ENCODE measurements around the gene CASTOR2.
"Not testable (repeated sequence)": the region's sequence is repeated elsewhere in the genome, so short reads cannot be mapped to it uniquely, and the experiment has no call there.

CASTOR2 gene

DNA sequence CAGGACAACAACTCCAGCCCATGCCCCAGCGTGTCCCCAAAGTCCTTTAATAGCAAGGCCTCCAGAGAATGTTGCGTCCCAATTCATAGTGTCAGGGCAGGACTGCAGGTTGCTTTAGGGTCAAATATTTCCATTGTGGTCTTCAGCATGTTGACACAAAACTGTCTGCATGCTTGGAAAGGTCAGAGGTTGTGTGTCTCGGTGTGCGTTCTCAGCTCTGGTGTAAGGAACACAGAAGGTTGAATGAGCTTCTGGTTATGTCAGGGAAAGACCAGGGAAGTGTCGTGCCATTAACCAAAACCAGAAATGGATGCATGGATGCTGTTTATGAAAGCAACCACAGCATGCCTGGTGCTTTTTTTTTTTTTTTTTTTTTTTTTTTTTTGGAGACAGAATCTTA is 31.9 kb downstream of the CASTOR2 start:
- DNase-seq = not testable (repeated sequence)

- DNase-seq = not testable (repeated sequence)
These were observed 33.3 kb downstream of the CASTOR2 start for GRCh38 chr7:74997811-74998210.

GRCh38 chr7:75001356-75001755 is 36.9 kb downstream of the CASTOR2 start:
- not testable (repeated sequence) for DNase-seq

- DNase-seq = no peak
These were observed 45.5 kb downstream of the CASTOR2 start for GRCh38 chr7:75010036-75010435.

- no peak for DNase-seq
These were observed 53.3 kb downstream of the CASTOR2 start for GRCh38 chr7:75017832-75018231.

DNA sequence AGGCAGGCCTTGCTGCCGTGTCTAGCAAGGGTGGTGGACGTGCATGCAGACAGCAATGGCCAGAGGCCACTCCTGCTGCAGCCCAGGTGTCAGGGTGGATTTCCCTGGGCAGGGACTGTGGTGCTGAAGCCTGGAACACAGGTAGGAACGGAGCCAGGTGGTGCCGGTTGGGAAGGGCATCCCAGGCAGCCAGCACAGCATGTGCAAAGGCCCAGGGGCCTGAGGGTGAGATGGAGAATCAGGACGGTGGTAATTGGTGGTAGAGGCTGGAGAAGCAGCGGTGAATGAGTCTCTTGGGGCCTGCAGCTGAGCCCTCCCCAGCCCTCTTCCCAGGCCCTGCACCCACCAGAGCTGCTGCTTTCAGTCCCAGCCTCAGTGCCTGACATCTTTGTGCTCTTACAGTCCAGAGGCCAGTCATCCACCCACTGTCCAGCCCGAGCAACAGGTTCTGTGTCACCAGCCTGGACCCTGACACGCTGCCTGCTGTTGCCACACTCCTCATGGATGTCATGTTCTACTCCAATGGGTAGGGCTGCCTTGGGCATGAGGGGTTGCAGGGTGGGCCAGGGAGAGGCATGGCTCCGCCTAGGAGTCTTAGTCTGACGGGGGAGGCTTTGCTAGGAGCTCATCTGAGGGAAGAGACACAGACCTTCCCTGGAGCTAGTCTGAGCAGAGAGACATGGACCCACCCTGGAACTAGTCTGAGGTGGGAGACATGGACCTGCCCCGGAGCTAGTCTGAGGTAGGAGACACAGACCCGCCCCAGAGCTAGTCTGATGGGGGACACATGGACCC is 54.3 kb downstream of the CASTOR2 start:
- DNase-seq = no peak

DNA sequence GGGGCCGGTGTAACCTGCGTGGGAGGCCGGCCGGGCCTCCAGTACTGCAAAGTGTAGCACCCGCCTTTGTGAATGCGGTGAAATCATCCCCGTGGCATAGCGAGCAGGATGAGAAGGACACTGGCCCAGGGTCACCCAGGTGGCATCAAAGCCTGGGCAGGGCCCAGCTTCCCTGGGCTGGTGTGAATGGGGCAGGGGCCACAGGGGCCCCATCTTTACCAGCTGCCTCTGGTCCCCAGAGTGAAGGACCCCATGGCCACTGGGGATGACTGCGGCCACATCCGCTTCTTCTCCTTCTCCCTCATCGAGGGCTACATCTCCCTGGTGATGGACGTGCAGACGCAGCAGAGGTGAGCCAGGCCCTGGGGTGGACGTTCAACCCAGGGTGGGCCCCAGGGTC is 55.3 kb downstream of the CASTOR2 start:
- DNase-seq = no peak

- no peak for DNase-seq
These were observed 60.4 kb downstream of the CASTOR2 start for GRCh38 chr7:75024922-75025321.

- DNase-seq = no peak
These were observed 63.8 kb downstream of the CASTOR2 start for GRCh38 chr7:75028299-75028698.

DNA sequence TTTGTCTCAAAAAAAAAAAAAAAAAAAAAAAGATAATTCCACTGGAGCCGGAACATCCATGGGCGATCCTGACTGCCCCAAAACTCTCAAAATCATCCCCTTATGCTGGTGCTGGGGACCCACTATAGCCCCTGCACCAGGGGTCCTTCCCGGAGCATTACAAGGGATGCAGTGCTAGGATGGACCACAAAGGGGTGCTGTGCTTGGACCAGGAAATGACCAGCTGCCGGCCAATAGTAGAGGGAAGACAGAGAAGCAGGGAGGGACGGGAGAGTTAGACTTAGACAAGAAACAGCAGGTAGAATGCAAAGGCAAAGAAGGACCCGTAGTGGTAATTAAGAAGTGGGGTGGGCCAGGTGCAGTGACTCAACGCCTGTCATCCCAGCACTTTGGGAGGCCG is 68.6 kb downstream of the CASTOR2 start:
- DNase-seq = no peak

- no peak for DNase-seq
These were observed 69.3 kb downstream of the CASTOR2 start for GRCh38 chr7:75033826-75034225.

DNA sequence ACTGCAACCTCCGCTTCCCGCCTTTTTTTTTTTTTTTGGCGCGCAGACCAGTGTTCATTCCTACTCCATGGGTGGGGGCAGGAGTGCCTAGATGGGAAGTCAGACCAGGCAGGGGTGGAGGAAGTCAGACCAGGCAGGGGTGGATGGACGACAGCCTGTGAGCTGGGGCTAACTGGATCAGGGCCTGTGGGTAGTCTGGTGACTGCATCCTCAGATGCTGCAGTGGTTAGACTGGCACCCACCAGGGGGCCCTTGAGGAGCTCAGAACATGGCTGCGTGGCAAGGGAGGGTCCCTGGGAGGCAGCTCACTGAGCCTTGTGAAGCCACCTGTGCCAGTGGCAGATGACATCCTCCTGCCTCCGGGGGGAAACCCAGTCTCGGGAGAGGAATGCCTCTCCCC is 74.0 kb downstream of the CASTOR2 start:
- DNase-seq = no peak

DNA sequence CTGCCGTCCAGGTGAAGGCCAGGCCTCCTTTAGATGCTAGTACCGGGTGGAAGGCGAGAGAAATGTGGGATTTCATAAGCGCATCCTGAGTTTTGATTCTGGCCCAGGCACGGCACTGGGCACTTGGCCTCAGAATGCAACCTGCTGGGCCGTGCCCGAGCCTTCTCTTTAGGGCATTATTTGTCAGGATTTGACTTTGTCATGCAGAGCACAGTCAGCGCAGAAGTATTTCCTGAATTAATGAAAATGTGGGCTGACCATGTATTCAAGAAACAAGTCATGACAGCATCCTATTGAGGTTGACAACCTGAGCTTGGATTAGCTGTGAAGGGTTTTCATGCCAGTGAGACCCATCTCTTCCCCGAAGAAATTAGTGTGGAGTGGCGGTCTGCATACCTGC is 74.7 kb downstream of the CASTOR2 start:
- no peak for DNase-seq

DNA sequence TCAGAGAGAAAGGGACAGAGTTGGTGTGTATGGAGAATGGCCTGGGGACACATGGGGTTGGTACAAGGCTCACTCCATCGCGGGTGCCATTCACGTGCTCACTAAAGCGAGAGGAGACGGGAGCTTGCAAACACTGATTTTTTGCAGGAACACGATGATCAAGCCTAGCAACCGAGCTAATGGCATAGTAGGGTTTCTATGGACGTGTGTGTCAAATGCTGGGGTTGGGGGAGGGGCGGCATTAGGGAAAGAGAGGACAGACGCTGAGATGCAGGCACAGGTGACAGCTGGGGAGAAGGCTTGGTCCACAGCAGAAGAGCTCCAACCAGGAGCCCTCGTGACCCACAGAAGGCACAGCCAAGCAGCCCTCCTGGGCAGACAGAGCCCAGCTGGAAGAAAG is 75.2 kb downstream of the CASTOR2 start:
- DNase-seq = no peak

DNA sequence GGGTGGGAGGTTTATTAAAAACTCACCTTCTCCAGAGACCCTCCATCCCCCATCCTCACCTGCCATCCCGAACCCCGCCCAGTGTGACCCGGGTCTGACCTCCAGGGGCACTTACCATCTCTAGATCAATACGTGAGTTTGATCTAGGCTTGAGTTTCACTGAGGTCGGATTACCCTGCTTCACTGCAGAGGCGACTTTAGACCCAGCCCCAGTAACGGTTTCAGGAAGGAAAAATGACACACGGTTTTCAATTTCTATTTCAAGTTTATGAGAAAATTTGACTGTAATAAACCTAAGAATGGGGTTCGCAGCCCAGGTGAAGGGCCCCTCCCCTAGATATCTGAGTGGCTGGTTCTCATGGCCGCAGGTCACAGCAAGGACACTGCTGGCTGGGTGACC is 76.0 kb downstream of the CASTOR2 start:
- DNase-seq = no peak

DNA sequence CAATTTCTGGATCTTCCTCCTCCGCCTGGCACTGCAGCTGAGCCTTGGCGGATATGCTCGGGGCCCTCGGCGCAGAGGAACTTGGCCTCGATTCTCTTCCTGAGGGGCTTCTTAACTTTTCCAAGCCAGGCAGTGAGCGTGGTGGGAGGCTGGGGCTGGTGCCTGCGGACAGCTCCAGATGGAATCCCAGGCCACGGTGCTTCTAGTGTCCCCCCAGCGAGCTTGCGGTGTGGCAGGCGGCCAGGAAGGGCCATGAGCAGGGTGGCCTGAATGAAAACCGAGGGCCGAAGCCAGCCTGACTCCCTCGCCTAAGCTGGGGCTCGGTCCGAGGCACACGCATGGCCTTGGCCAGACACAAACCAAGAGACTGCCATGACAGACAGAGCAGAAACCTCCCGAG is 77.8 kb downstream of the CASTOR2 start:
- DNase-seq = no peak

DNA sequence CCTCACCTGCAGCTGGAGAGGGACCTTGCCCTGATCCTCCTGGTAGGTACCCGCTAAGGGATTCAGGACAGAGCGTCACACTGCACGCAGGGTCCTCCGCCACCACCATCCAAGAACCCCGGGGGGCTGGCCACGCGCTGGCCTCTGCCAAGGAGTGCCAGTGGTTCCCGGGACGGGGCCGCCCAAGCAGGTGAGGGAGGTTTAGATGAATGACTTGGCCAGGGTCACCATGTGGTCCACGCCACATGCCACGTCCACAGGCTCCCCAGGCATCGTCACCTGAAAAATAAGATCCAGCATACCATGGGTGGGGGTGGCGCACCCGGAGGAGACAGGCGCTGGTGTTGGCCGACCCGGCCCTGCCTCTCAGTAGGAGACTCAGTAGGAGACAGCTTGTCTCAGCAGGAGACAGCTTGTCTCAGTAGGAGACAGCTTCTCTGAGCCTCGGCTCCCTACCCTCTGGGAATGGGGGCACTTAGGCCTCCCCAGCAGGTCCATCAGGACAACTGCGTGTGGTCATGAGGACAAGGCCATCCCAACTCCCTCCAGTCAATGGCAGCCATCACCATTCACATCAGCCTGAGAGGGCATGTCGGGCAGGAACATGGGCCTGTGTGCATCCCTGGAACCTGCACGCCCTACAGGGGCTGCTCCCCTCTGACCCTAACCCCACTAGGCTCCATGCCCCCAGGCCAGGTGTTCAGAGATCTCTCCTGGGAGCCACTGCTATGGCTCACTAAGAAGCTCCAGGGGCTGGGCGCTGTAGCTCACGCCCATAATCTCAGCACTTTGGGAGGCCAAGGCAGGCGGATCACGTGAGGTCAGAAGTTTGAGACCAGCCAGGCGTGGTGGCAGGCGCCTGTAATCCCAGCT is 78.6 kb downstream of the CASTOR2 start:
- no peak for DNase-seq

- DNase-seq = no peak
These were observed 81.4 kb downstream of the CASTOR2 start for GRCh38 chr7:75045881-75046280.

DNA sequence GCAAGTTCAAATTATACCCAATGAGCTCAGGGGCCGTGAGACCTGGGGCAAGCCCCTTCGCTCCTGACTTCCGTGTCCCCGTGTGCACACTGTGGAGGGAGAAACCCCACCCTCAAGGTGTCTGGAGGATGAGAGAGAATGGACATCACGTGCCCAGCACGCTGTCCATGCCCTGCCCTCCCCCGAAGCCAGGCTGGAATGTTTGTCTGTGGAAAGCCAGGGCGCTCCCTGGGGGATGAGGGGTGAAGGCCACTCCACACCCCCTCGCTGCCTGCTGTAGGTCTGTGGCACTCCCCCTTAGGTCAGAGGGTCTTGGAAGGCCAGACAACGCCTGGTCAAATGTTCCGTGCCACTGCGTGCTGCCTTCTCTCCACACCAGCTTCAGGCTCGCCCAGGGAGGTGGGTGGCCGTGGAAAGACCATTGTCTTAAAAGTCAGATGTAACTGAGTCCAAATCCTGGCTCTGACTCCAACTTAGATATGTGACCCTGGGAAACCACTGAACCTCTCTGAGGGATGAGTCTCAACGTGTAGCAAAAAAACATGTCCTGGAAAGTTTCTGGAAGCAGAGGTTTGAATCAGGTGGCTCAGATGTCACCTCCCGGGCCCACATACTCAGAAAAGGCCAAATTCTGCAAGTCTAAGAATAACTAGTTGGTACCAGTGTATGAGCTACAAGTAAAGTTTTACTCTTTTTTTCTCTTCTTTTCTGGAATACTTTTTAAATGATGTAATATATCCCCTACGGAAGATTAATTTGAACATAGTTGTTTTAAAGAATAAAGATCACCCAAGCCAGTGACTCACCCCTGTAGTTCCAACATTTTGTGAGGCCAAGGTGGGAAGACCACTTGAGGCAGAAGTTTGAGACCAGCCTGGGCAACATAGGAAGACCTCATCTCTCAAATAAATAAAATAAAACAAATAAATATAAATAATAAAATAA is 84.2 kb downstream of the CASTOR2 start:
- no peak for DNase-seq

DNA sequence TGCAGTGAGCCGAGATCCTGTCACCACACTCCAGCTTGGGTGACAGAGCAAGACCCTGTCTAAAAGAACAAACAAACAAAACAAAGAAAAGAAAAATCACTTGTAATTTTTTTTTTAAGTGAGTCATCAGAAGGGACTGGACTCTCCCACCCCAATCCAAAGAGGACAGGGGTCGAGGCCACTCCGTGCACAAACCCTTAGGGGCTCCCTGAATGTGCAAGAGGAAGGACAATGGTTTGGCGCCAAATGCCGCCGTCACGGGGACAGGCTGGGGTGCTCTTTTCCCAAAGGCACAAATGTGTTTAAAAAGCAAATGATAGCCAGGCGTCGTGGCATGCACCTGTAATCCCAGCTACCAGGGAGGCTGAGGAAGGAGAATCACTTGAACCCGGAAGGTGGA is 85.3 kb downstream of the CASTOR2 start:
- no peak for DNase-seq

GRCh38 chr7:75050501-75050900 is 86.0 kb downstream of the CASTOR2 start:
- no peak for DNase-seq

DNA sequence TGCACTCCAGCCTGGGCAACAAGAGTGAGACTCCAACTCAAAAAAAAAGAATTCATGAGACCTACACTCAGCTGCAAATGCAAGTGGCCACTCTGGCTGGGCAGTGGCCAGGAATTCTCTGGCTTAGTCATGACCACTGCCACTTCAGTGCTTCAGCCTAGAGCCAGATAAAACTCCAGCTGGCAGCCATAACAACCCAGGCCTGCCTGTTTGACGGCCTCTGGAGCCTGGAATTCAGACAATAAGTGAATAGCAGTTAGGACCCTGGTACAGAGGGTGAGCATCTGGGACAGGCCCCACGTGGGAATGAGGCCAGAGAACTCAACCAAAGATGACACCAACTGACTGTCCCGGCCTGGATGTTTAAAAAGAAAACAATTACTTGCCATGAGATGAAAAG is 90.2 kb downstream of the CASTOR2 start:
- no peak for DNase-seq

GRCh38 chr7:75055155-75055554 is 90.7 kb downstream of the CASTOR2 start:
- no peak for DNase-seq

Data from NCI-H526 treated with DMSO at 0.1 percent for 48 hours (cell line).